HG02759 (cell line): ENCODE measurements around the gene IDH3B.

Experiments used
- ATAC-seq: cut with Tn5 transposase; IDR thresholded peaks from one replicate; pipeline ENCODE4 v1.9.1; 2021; ENCODE audit warnings: mild to moderate bottlenecking, moderate library complexity; ENCODE audit not compliant: unreplicated experiment

IDH3B gene

DNA sequence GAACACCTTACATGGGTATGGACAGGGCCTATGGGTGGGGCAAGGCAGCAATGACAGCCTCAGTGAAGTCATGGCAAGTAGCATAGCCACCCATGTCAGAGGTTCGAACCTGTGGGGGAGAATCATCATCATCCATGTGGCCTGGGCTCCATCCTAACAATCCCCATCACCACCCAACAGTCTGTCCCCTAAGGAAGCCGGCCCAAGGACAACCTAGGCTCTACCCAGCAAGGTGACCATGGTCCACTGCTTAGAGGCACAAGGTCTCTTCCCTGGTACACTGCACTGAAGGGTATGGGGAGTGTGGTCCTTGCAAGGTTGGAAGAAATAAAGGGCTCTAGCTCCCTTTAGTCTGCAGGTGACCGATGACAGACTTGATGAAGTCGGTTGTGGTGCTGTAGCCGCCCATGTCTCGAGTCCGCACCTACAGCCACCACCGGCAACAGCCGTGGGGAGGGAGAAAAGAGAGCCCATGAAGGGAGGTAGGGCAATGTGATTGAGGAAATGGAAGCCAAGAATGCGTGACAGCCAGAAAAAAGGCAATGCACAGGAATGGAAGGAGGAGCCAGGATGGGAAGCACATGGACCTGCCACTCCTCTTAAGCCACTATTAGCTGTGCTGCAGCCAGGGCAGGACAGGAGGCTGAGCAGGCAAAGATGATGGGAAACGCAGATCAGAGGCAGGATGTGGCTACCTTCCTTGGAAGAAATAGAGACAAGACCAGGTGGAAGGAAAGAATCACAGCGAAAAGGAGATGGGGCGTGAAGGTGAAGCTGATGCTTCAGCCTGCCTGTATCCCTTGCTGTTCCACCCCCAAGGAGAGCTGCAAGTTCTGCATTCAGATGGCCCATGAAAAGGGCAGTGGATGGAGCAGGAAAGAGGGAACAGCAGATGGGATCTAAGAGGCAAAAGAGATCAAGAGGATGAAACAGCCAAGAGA lies 5.3 kb downstream of the IDH3B start:
- no peak for ATAC-seq

DNA sequence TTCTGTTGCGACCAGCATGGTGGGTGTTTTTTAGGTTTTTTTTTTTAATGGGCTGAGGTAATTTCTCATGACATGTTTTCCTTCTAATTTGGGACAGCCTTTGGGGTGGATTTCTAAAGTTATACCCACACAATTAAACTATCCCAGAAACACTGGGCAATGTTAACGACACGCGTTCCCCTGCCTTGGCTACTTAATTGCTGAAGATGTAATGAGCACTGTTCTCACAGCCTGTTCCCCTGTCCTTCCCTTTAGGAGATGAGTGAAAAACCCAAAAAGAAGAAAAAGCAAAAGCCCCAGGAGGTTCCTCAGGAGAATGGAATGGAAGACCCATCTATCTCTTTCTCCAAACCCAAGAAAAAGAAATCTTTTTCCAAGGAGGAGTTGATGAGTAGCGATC lies 6.3 kb downstream of the IDH3B start:
- ATAC-seq: no peak

DNA sequence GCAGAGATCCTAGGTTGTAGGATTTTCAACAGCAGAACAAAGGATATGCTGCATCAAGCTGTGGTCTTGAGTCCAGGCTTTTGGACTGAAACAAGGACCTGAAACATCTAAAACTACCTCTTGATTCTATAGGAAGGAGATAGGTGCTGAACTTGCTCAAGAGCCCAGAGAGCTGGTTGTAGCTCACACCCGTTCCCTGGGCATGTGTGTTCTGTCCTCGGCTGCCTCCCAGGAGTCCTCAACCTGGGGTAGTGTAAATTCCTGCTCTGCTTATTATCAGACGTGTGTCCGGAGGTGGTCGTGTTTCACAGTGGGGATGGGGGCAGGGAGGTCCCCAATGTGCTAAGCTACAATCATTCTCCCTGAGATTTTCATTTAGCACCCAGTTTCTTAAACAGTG lies 6.8 kb downstream of the IDH3B start:
- no peak for ATAC-seq

DNA sequence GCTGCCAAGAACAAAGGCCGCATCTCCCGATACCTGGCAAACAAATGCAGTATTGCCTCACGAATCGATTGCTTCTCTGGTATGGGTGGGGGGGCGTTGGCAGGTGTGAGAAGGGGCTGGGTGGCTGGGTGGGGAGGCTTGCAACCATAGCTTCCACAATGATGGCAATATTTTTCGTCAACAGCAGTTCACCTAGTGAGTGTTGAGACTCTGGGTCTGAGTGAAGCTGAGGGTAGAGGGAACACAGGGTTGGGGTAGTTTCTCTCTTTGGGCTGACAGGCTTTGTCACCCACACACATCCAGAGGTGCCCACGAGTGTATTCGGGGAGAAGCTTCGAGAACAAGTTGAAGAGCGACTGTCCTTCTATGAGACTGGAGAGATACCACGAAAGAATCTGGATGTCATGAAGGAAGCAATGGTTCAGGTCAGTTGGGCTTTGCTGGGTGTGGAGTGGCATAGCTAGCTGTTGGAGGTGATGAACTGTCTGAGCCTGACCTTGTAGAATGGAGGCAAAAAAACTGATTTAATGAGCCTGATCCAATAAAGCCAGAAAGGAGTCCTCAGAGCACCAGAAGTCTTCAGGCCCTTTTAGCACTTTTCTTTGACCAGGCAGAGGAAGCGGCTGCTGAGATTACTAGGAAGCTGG lies 7.4 kb downstream of the IDH3B start:
- no peak for ATAC-seq

DNA sequence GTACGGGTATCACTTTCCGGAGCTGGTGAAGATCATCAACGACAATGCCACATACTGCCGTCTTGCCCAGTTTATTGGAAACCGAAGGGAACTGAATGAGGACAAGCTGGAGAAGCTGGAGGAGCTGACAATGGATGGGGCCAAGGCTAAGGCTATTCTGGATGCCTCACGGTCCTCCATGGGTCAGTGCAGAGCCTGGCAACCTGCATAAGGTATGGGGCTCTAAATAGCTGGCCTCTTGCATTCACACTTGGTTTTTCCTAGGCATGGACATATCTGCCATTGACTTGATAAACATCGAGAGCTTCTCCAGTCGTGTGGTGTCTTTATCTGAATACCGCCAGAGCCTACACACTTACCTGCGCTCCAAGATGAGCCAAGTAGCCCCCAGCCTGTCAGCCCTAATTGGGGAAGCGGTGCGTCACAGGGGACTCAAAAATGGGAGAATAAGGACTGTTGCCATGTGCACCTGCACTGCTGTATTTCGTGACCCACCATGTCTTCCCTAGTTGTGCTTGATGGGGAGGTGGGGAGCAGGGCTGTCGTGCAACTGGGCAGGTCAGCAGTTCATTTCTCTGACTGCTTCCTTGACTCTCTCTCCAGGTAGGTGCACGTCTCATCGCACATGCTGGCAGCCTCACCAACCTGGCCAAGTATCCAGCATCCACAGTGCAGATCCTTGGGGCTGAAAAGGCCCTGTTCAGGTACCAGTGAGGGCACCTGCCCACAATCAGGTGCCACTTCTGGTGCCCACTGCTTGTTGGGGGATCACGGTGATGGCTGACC lies 8.5 kb downstream of the IDH3B start:
- ATAC-seq: no peak

DNA sequence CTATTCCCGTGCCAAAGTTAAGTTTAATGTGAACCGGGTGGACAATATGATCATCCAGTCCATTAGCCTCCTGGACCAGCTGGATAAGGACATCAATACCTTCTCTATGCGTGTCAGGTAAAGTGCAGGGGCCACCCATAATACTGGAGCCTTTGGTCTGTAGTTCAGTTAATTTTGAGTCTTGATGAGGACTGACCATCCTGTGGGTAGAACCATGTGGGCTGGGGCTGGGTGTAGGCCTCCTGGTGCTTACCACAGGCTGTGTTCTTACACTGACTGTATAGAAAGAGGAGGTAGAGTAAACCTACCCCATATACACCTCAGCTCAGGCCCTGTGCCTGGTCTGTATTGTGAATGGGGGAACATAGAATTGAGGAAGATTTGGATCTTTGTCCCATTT lies 9.2 kb downstream of the IDH3B start:
- no peak for ATAC-seq

DNA sequence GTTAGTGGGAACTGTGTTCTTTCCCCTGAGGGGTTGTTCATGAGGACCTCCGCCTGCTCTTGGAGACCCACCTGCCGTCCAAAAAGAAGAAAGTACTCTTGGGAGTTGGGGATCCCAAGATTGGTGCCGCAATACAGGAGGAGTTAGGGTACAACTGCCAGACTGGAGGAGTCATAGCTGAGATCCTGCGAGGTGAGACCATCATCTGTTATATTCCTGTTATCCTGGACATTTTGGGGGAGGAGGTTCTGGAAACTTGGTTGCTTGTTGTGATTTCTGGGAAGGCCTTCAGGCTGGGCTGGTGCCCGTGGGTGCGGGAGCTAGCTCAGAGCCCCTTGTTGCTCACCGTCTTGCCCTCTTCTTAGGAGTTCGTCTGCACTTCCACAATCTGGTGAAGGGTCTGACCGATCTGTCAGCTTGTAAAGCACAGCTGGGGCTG lies 9.6 kb downstream of the IDH3B start:
- no peak for ATAC-seq

DNA sequence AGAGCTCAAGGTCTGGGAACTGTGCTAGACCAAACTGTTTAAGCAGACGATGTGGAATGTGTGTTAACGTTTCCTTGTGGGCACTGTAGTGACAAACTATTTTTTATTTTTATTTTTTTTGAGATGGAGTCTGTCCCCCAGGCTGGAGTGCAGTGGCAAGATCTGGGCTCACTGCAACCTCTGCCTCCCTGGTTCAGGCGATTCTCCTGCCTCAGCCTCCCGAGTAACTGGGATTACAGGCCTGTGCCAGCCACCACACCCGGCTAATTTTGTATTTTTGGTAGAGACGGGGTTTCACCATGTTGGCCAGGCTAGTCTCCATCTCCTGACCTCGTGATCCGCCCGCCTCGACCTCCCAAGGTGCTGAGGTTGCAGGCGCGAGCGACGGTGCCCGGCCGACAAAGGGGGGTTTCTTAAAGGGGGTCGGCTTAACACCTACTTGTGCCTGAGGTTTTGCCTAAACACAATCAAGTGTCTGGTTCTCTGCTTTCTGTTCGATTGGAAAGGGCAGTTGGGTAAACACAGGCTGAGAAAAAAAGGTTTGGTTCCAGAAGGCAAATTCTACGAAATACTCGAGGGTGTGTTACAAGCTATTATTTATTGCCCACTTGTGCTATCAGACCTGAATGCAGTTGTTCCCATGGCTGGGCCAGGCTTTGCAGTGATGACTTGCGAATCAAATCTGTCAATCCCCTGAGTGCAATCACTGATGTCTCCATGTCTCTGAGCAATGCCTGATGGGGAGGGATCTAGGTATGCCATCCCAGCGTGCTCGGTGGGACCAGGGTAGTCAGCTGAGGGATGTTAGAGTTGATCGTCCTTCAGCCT lies 10.2 kb downstream of the IDH3B start:
- ATAC-seq: no peak

DNA sequence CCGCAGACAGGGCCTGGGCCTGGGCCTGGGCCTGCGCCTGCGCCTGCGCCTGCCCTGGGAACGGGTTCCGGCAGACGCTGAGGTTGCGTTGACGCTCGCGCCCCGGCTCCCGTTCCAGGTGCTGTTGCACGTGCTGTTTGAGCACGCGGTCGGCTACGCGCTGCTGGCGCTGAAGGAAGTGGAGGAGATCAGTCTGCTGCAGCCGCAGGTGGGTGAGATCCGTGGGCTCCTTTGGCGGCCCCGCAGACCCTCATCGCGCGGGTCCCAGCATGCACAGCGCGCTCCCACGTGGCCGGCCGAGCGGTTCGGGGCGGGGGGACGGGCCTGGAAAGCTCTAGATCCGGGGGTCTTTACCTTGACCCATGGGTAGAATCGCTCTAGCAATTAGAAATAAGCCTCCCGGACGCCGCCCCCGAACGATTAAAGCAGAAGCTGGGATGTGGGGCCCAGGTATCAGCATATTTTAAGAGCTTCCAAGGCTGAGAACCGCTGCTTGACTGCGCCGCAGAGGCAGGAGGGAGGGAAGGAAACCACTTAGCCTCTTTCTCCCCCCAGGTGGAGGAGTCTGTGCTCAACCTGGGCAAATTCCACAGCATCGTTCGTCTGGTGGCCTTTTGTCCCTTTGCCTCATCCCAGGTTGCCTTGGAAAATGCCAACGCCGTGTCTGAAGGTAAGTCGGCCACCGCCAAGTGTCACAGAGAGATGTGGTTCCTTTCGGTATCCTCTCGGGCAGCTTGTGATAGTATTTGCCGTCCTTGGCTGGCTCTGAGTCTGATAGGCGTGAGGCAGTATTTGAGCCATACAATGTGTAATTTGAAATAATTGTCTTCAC lies 11.1 kb downstream of the IDH3B start:
- peak; percentile 48 for ATAC-seq

DNA sequence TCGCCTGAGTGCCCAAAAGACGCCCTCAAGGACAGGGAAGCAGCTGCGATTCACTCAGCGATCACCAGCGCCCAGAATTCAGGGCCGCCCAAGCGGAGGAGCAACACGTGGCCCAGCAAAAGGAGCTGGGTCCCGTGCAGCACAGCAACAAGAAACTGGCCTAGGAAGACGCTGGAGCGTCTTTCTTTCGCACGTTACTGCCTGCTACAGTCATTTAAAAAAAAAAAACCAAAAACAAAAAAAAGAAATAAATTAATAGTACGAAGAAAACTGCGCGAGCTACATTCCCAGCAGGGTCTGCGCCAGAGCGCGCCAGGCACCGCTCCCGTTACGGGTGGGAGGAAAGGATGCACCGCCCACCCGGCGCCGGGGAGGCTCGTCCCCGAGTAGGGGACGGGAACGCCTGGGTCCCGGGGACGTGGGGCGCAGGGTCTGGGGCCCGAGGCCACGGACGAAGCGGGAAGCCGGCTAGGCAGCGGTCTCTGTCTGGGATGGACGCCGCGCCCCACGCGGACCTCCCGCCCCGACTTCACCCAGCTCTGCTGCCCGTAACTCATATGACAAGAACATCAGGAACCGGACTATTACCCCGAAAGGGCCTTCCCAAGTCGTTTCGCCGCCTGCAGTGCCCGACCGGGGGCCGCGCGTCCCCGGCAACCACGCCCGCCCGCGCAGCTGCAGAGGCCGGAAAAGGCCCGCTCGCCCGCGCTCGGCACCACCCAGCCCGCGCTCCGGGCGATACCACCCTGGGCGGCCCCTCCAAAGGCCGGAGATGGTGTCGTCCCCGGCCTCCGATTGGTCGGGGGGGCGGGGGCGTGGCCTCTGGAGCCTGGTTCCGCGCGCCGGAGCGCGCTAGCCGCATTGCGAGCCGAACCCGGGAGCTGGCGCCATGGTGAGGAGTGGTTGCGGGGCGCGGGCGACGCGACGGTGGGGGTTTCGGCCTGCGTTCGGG lies 12.0 kb downstream of the IDH3B start, which contains the start of gene NOP56:
Gene NOP56, plus strand, starts transcription at position 861 of the 952 bp plus-strand sequence. Its CDS starts 29 bp downstream, at position 890.
- ATAC-seq: peak; percentile 86

DNA sequence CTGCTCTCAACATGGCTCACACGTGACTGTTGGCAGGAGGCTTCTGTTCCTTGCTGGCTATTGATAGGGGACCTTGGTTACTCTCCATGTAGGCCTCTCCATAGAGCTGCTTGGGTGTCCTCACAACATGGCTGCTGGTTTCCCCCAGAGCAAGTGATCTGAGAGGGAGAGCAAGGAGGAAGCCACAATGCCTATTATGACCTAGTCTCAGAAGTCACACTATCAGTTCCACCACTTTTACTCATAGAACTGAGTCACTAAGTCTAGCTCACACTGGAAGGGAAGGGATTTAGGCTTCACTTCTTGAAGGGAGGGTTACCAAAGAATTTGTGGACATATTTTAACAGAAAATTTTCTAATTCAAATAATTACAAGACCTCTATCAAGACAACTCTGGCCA lies 20.3 kb downstream of the IDH3B start:
- ATAC-seq: no peak

DNA sequence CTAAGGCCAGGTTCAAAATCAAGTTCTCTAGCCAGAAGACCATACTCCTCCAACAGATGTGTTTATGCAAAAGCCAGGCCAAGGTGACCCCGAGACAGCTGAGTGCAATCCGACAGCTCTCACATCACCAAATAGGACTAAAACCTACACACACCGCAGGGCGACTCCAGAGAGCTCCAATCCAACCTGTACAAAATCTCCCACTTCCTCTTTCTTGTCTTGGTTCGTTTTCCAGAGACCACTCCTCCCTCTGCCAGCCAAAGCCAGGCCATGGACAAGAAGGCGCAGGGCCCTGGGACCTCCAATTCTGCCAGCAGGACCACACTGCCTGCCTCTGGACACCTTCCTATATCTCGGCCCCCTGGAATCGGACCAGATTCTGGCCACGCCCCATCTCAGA lies 23.1 kb downstream of the IDH3B start:
- ATAC-seq: no peak

DNA sequence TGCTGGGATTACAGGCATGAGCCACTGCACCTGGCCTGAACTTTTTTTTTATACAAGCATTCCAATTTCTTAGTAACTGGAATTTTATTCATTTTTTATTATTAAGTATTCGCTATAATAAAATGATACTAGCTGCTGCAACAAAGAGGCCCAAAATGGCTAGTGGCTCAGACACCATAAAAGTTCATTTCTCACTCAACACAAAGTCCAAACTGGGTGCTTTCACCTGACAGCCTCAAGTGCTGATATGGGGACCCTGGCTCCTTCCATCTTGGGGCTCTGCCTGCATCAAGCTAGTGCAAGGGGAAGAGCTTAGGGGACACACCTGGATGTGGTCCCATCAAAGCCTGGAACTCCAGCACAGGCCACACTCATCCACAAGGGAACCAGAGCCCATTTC lies 23.8 kb downstream of the IDH3B start:
- no peak for ATAC-seq

DNA sequence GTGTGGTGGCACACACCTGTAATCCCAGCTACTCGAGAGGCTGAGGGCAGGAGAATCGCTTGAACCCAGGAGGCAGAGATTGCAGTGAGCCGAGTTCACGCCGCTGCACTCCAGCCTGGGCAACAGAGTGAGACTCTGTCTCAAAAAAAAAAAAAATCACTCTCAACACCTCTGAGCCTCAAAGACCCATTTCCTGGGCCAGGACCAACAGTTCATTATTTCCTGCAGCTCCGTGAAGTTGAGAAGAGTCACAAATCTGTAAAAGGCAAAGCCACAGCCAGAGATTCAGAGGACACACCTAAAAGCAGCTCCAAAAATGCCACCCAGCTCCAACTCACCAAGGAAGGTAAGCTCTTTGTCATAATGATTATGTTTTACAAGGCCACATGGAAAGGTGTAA lies 26.8 kb downstream of the IDH3B start:
- no peak for ATAC-seq

DNA sequence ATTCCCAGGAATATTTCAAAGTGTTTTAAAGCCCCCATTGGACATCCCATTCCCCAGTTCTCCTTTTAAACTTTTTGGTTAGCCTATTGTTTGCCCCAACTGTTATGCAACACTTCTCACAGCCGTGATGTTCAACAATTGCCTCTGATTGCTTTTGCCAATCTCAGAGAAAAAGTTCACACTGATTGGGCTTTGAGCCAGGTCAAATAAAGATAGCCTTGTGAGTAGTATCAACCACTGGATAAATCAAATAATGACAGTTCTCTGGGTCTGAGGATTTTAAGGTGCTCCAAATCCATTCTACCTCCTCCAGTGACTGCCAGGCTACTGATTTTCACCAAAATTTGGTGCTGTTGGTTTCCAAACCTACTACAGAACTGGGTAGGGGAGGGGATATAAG lies 30.6 kb downstream of the IDH3B start:
- no peak for ATAC-seq

DNA sequence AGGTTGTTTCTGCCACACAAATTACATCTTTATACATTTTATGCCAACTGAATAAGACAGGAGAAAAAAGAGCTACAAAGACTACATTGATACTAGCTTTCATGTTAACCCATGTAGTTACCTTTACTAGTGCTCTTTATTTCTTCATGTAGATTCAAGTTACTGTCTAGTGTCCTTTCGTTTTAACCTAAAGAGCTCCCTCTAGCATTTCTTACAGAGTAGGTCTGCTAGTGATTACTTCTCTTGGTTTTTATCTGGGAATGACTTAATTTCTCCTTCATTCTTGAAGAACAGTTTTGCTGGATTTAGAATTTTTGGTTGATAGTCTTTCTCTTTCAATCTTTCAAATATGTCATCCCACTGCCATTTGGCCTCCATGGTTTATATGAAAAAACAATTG lies 32.8 kb downstream of the IDH3B start:
- ATAC-seq: no peak

DNA sequence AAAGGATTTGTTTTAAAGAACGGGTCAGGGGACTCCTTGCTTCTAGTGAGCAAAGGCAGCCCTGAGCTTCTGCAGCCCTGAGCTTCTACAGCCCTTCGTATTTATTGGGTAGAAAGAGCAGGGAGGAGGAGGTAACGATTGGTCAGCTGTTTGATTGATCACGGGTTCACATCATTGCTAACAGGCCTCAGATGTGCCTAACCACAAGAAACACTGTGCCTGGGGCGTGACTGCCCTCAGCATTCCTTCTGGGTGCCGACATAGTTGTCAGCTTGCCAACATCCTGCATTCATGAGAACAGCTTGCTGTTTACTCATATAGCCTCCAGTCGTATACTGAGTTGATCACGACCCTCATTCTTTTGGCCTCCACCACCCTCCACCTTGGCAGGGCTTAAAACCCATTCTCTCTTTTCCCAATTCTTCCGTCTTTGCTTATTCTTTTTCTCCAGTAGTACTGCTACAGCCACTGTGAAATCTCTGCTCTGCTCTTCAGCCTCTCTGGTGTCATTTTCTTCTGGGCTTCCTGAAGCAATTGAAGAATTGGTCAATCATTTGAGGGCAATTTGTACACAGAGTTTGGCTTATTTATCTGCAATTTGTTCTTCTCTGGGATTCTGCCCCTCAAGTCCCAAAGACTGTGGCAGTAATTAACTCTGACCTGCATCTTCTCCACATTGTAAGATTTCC lies 37.0 kb downstream of the IDH3B start:
- ATAC-seq: no peak

DNA sequence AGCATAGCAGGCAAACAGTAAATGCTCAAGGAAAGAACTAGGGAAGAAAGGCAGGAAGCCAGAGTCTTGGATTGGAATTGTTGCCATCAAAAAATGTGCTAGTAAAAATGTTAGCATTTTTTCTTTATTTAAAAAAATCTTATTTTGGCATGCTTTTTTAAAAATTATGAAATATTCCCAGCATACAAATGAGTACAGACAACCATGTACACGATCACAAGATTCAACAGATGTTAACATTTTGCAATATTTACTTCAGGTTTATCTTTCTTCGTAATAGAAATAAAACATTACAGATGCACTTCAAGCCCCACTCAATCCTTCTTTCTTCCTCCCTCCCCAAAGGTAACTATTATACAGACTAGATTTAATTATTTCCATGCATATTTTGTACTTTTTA lies 39.0 kb downstream of the IDH3B start:
- no peak for ATAC-seq
